PC-3 (cell line): ENCODE measurements around the gene VGLL2. TPM values are rescaled to one million over a fixed set of nuclear protein-coding genes. Genes with fewer than 3 reads are reported as not detected.

Source experiments
- ATAC-seq: fragments of 200-7000 bp; cut with Tn5 transposase; 2 replicates; pipeline ENCODE4 v1.9.1; 2020; ENCODE audit warnings: mild to moderate bottlenecking, moderate library complexity
- BruUV-seq: library from RNA; stranded (reverse); fragments of 400-500 nt; replicated peaks from 2 replicates; lab custom pipeline; 2021; lab: Mats Ljungman, UMichigan
- CTCF ChIA-PET: fragments of 300-600 bp; sonication (Branson Sonifier 250); formaldehyde crosslinking; loops from one replicate; lab custom pipeline; 2022; ENCODE audit warnings: antibody characterized with exemption; lab: Charles Lee
- POLR2A ChIA-PET: fragments of 300-600 bp; sonication (Branson Sonifier 250); formaldehyde crosslinking; loops from one replicate; lab custom pipeline; 2022; ENCODE audit warnings: antibody characterized with exemption; ENCODE audit not compliant: unreplicated experiment; lab: Charles Lee
- DNase-seq: peaks from one replicate; pipeline ENCODE4 v3.0.0-alpha.2; 2015
- H2AFZ ChIP-seq: fragments of 300-600 bp; sonication (generic); 2 replicates; pipeline ENCODE4 v1.6.0; 2016; ENCODE audit warnings: antibody characterized with exemption, low read length
- H3F3A ChIP-seq: fragments of 300-600 bp; sonication (generic); one replicate; pipeline ENCODE4 v1.6.0; 2017; ENCODE audit warnings: antibody characterized with exemption, low read length, control low read depth, mild to moderate bottlenecking; ENCODE audit not compliant: unreplicated experiment
- H3K27ac ChIP-seq: fragments of 300-600 bp; sonication (generic); 2 replicates; pipeline ENCODE4 v1.5.1; 2016; ENCODE audit warnings: mild to moderate bottlenecking, low read length
- H3K27me3 ChIP-seq: fragments of 300-600 bp; sonication (generic); 2 replicates; pipeline ENCODE4 v1.6.1; 2016; ENCODE audit warnings: low read length, mixed read lengths
- H3K36me3 ChIP-seq: fragments of 300-600 bp; sonication (generic); 2 replicates; pipeline ENCODE4 v1.6.1; 2016; ENCODE audit warnings: low read depth, mixed run types, low read length, mixed read lengths
- H3K4me1 ChIP-seq: fragments of 300-600 bp; sonication (generic); 2 replicates; pipeline ENCODE4 v1.5.1; 2016; ENCODE audit warnings: low read length; ENCODE audit not compliant: insufficient read depth
- H3K4me2 ChIP-seq: fragments of 300-600 bp; sonication (generic); 2 replicates; pipeline ENCODE4 v1.6.0; 2016; ENCODE audit warnings: low read length
- H3K4me3 ChIP-seq: fragments of 300-600 bp; sonication (generic); 2 replicates; pipeline ENCODE4 v1.5.1; 2016; ENCODE audit warnings: mild to moderate bottlenecking, low read length, mixed read lengths
- H3K79me2 ChIP-seq: fragments of 300-600 bp; sonication (generic); 2 replicates; pipeline ENCODE4 v1.6.1; 2017; ENCODE audit warnings: low read length, mixed read lengths
- H3K9ac ChIP-seq: fragments of 300-600 bp; sonication (generic); 2 replicates; pipeline ENCODE4 v1.6.0; 2016; ENCODE audit warnings: mild to moderate bottlenecking, low read length
- H3K9me2 ChIP-seq: fragments of 300-600 bp; sonication (generic); replicated peaks from 2 replicates; pipeline ENCODE4 v1.6.1; 2016; ENCODE audit warnings: mixed run types, low read length, mixed read lengths
- H3K9me3 ChIP-seq: fragments of 300-600 bp; sonication (generic); 2 replicates; pipeline ENCODE4 v1.6.1; 2016; ENCODE audit warnings: low read length, mixed read lengths
- H4K20me1 ChIP-seq: fragments of 300-600 bp; sonication (generic); 2 replicates; pipeline ENCODE4 v1.6.1; 2016; ENCODE audit warnings: low read length, mixed read lengths
- CTCF ChIP-seq: fragments of 300-600 bp; sonication (generic); conservative IDR thresholded peaks from 2 replicates; pipeline ENCODE4 v1.5.1; 2017; ENCODE audit warnings: antibody characterized with exemption, low read depth, mild to moderate bottlenecking, low read length
- EZH2 ChIP-seq: fragments of 300-600 bp; sonication (generic); IDR thresholded peaks from one replicate; pipeline ENCODE4 v1.6.1; 2017; ENCODE audit warnings: antibody characterized with exemption, mild to moderate bottlenecking, low read length; ENCODE audit not compliant: unreplicated experiment
- EZH2phosphoT487 ChIP-seq: fragments of 300-600 bp; sonication (generic); IDR thresholded peaks from 2 replicates; pipeline ENCODE4 v1.6.1; 2018; ENCODE audit warnings: mild to moderate bottlenecking, antibody characterized with exemption, low read length, borderline replicate concordance
- intact Hi-C: fragments of 100-400 bp; cut with micrococcal nuclease; formaldehyde crosslinking; loops from 2 replicates; pipeline ENCODE4 v1.9.0; 2023
- total RNA-seq: library from RNA; depleted of rRNA; stranded (reverse); fragments of >200 nt; gene quantifications from 2 replicates; pipeline ENCODE4 v1.2.3, GENCODE V29; 2014

The VGLL2 gene
- total RNA-seq, 1 experiment from 2014 or later, result not detected

DNA sequence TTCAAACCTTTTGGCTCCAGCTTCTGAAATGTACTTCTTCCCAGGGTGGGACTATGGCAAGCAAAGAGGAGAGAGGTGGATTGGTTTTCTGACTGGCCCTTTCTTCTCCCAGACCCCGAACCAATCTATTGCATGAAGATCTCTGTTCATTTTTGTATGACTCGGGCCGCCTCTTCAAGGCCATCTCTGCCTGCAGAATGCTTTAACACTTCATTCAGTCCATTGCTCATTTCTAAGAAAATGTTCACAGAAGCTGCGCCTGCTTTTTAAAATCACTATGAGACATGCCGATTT, 1.6 kb downstream of the VGLL2 start:
- Histone ChIP-seq H3K27ac (no peak overlapping the region), H3K79me2 (no peaks in the 10 kb centered on the region), H3F3A (no peaks in the 10 kb centered on the region), H3K4me2 (no peak overlapping the region), H3K9me2 (no peaks in the 10 kb centered on the region), H3K4me1 (no peaks in the 10 kb centered on the region), H2AFZ (no peak overlapping the region), H3K36me3 (no peaks in the 10 kb centered on the region), H3K9me3 (no peaks in the 10 kb centered on the region), H3K9ac (no peak overlapping the region), H4K20me1 (no peaks in the 10 kb centered on the region), H3K27me3 (peaks cover 78% of the 10 kb centered on the region), H3K4me3 (no peak overlapping the region)
- no peak for ATAC-seq
- ChIA-PET POLR2A (no interaction called here), CTCF (no interaction called here)
- DNase-seq, result no peak
- BruUV-seq, result no TSS peak
- intact Hi-C loops, result no loop called here
- no peak for TF ChIP-seq EZH2

DNA sequence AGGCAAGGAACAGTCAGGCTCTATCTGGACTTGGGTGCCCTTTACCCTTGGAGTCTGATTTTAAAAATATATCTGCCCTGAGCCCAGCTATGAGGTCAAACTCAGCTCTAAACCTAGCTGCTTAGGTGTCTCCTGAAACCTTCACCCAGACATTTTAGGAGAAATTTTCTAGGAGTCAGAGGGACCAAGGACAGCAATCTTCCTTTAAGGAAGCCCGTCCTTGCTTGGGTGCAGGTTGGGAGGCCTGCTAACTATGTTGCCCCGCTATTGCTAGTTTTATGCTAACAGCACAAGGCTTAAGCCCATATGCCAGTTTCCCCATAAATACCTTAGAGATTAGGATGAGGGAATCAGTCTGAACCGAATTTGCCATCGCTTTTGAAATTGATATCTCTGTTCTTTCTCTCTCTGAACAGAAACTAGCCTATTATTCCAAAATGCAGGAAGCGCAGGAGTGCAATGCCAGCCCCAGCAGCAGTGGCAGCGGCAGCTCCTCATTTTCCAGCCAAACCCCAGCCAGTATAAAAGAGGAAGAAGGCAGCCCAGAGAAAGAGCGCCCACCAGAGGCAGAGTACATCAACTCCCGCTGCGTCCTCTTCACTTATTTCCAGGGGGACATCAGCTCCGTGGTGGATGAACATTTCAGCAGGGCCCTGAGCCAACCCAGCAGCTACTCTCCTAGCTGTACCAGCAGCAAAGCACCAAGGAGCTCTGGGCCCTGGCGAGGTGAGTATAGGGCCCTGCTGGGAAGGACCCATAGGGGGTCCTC, 2.6 kb downstream of the VGLL2 start:
- Histone ChIP-seq H3F3A (no peaks in the 10 kb centered on the region), H3K27ac (no peak overlapping the region), H3K9me2 (no peaks in the 10 kb centered on the region), H4K20me1 (no peaks in the 10 kb centered on the region), H3K4me1 (no peaks in the 10 kb centered on the region), H3K27me3 (peaks cover 79% of the 10 kb centered on the region), H2AFZ (no peak overlapping the region), H3K4me2 (no peak overlapping the region), H3K79me2 (no peaks in the 10 kb centered on the region), H3K9ac (no peak overlapping the region), H3K9me3 (no peaks in the 10 kb centered on the region), H3K36me3 (no peaks in the 10 kb centered on the region), H3K4me3 (no peak overlapping the region)
- ChIA-PET POLR2A (no interaction called here), CTCF (no interaction called here)
- no TSS peak for BruUV-seq
- DNase-seq (no peak), ATAC-seq (no peak; the same call in 1 of the 2 replicates)
- intact Hi-C loops, result no loop called here
- no peak for TF ChIP-seq EZH2phosphoT487
- TF ChIP-seq CTCF, result peak; percentile 34; the same call in 1 of the 2 replicates
- no peak for TF ChIP-seq EZH2

GRCh38 chr6:117268924-117269323, 3.6 kb downstream of the VGLL2 start:
- no TSS peak for BruUV-seq
- no peaks in the 10 kb centered on the region for H4K20me1 ChIP-seq
- H3K79me2 ChIP-seq, result no peaks in the 10 kb centered on the region
- H3K36me3 ChIP-seq, result no peaks in the 10 kb centered on the region
- H3K27me3 ChIP-seq, result peaks cover 78% of the 10 kb centered on the region
- ChIA-PET POLR2A (no interaction called here), CTCF (no interaction called here)
- H3K27ac ChIP-seq, result no peak overlapping the region
- intact Hi-C loops, result no loop called here
- no peak overlapping the region for H3K4me3 ChIP-seq
- TF ChIP-seq EZH2 (no peak), EZH2phosphoT487 (no peak), CTCF (no peak)
- no peaks in the 10 kb centered on the region for H3K9me3 ChIP-seq
- no peak for DNase-seq
- no peak overlapping the region for H2AFZ ChIP-seq
- H3K9ac ChIP-seq, result no peak overlapping the region
- ATAC-seq, result no peak
- no peaks in the 10 kb centered on the region for H3K4me1 ChIP-seq
- H3F3A ChIP-seq, result no peaks in the 10 kb centered on the region
- H3K4me2 ChIP-seq, result no peak overlapping the region
- no peaks in the 10 kb centered on the region for H3K9me2 ChIP-seq
